RWPE2 (cell line): Measurements from ENCODE around the gene MMGT1.
"Not testable (repeated sequence)": the region's sequence is repeated elsewhere in the genome, so short reads cannot be mapped to it uniquely, and the experiment has no call there.

Source experiments
- ATAC-seq: fragments of 200-7000 bp; cut with Tn5 transposase; 3 replicates; pipeline ENCODE4 v1.9.1; 2021; ENCODE audit warnings: low read depth
- DNase-seq: peaks from one replicate; pipeline ENCODE4 v3.0.0-alpha.2; 2020; ENCODE audit warnings: low spot score
- H3K27ac ChIP-seq: fragments of 450-650 bp; 2 replicates; pipeline ENCODE4 v1.5.1; 2017; ENCODE audit warnings: mild to moderate bottlenecking; ENCODE audit not compliant: poor library complexity, severe bottlenecking
- H3K27me3 ChIP-seq: fragments of 250-450 bp; sonication (Bioruptor Pico); 2 replicates; pipeline ENCODE4 v1.5.1; 2021; ENCODE audit warnings: mild to moderate bottlenecking, moderate library complexity; ENCODE audit not compliant: insufficient read depth, poor library complexity, severe bottlenecking
- H3K36me3 ChIP-seq: fragments of 250-450 bp; sonication (Bioruptor Pico); 2 replicates; pipeline ENCODE4 v1.5.1; 2020; ENCODE audit warnings: low read depth, mild to moderate bottlenecking, moderate library complexity
- H3K4me1 ChIP-seq: fragments of 250-450 bp; sonication (Bioruptor Pico); 2 replicates; pipeline ENCODE4 v1.5.1; 2021; ENCODE audit warnings: mild to moderate bottlenecking, moderate library complexity; ENCODE audit not compliant: insufficient read depth, poor library complexity, severe bottlenecking
- H3K4me3 ChIP-seq: fragments of 250-450 bp; sonication (Bioruptor Pico); 2 replicates; pipeline ENCODE4 v1.5.1; 2021; ENCODE audit warnings: mild to moderate bottlenecking, moderate library complexity; ENCODE audit not compliant: severe bottlenecking
- H3K9me3 ChIP-seq: fragments of 250-450 bp; sonication (Bioruptor Pico); 2 replicates; pipeline ENCODE4 v1.5.1; 2021; ENCODE audit warnings: mild to moderate bottlenecking, moderate library complexity; ENCODE audit not compliant: severe bottlenecking
- TF ChIP-seq, protein P1 (sequence below): fragments of 450-650 bp; IDR thresholded peaks from one replicate; pipeline ENCODE4 v1.5.1; 2017; ENCODE audit warnings: mild to moderate bottlenecking, moderate library complexity; ENCODE audit not compliant: poor library complexity, severe bottlenecking

The MMGT1 gene

DNA sequence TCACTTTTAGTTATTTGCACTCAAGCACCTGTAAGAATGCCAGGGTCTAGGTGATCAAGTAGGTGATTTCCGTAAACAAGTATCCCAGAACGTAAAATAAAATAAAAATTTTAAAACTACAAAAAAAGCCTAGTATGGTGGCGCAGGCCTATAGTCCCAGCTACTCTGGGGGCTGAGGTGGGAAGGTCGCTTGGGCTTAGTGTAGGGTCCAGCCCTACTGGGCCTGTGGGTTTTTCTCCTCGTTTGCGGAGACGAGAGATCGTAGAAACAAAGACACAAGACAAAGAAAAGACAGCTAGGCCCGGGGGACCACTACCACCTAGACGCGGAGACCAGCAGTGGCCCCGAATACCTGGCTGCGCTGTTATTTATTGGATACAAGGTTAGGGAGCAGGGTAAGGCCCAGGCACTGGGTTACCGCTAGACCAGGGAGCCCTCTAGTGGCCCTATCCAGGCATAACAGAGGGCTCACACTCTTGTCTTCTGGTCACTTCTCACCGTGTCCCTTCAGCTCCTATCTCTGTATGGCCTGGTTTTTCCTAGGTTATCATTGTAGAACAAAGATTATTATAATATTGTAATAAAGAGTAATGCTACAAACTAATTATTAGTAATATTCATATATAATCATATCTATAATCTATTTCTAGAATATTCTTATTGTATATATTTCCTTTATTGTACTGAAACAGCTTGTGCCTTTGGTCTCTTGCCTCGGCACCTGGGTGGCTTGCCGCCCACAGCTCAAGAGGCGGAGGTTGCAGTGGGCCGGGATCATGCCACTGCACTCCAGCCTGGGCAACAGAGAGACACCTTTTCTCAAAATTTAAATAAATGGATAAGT, 41.9 kb downstream of the MMGT1 start:
- DNase-seq (no peak), ATAC-seq (peak; percentile 71; the same call in 2 of the 3 replicates)
- Histone ChIP-seq H3K27me3 (no peaks in the 10 kb centered on the region), H3K9me3 (no peaks in the 10 kb centered on the region), H3K4me3 (no peak overlapping the region), H3K36me3 (no peaks in the 10 kb centered on the region), H3K4me1 (no peaks in the 10 kb centered on the region), H3K27ac (no peak overlapping the region)
- TF ChIP-seq, protein P1, sequence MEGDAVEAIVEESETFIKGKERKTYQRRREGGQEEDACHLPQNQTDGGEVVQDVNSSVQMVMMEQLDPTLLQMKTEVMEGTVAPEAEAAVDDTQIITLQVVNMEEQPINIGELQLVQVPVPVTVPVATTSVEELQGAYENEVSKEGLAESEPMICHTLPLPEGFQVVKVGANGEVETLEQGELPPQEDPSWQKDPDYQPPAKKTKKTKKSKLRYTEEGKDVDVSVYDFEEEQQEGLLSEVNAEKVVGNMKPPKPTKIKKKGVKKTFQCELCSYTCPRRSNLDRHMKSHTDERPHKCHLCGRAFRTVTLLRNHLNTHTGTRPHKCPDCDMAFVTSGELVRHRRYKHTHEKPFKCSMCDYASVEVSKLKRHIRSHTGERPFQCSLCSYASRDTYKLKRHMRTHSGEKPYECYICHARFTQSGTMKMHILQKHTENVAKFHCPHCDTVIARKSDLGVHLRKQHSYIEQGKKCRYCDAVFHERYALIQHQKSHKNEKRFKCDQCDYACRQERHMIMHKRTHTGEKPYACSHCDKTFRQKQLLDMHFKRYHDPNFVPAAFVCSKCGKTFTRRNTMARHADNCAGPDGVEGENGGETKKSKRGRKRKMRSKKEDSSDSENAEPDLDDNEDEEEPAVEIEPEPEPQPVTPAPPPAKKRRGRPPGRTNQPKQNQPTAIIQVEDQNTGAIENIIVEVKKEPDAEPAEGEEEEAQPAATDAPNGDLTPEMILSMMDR: peak; percentile 68

DNA sequence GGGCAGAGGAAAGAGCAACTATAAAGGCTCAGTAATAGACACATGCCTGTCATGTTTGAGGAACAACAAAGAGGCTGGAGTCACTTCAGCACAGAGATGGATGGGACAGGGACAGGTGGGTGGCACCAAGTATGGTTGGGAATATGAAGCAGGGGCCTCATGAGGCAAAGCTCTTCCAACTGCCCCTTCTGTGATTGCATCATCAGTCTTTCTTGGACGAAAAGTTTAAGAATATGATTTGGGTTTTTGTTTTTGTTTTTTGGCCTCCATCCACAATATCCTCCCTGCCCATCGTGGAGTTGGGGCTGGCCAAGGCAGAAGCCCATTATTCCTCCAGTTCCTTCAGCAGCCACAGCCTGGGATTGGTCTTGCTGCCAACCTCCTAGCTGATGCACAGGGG, 45.9 kb downstream of the MMGT1 start:
- Histone ChIP-seq H3K27ac (no peak overlapping the region), H3K4me3 (no peak overlapping the region), H3K9me3 (no peaks in the 10 kb centered on the region), H3K4me1 (no peaks in the 10 kb centered on the region), H3K36me3 (no peaks in the 10 kb centered on the region), H3K27me3 (no peaks in the 10 kb centered on the region)
- TF ChIP-seq, protein P1: no peak
- DNase-seq: no peak
- no peak for ATAC-seq

DNA sequence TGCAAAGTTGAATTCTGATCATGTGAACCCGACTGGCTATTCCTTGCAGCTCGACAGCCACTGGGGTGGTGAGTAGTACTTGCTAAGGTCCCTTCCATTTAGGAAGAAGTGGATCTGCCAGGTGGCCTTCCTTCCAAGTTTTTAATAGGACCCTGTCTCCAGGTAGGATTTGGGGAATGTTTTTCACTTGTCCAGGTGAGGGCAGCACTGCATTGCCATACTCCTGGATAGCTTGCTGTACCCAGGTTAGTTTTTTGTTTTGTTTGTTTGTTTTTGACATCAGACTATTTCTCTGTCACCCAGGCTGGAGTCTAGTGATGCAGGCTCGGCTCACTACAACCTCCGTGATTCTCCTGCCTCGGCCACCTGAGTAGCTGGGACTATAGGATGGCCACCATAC, 50.4 kb downstream of the MMGT1 start:
- no peaks in the 10 kb centered on the region for H3K9me3 ChIP-seq
- ATAC-seq (no peak), DNase-seq (no peak)
- H3K4me1 ChIP-seq: no peaks in the 10 kb centered on the region
- TF ChIP-seq, protein P1: peak; percentile 42
- H3K4me3 ChIP-seq: no peak overlapping the region
- H3K27ac ChIP-seq: no peak overlapping the region
- H3K27me3 ChIP-seq: no peaks in the 10 kb centered on the region
- H3K36me3 ChIP-seq: no peaks in the 10 kb centered on the region

DNA sequence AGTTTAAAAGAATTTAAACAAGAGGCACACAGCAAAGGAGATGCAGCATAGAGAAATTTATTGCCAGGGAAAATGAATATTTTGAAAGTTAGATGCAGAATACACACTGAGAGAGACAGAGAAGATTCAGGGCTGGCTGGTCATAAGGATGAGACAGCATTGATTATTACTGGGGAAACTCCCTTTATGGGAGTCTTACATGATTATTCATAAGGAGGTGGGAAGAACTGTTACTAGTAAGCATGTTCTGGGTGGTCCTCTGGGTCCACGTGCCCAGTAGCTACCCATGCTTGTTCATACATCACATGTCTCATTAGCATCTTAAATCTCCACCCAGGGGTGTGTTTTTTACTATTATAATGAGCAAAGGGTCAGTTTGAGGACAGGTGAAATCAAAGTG, 53.3 kb downstream of the MMGT1 start:
- H3K36me3 ChIP-seq, H3K9me3 ChIP-seq, DNase-seq, H3K4me1 ChIP-seq, H3K4me3 ChIP-seq, ATAC-seq, H3K27me3 ChIP-seq, H3K27ac ChIP-seq: not testable (repeated sequence)

DNA sequence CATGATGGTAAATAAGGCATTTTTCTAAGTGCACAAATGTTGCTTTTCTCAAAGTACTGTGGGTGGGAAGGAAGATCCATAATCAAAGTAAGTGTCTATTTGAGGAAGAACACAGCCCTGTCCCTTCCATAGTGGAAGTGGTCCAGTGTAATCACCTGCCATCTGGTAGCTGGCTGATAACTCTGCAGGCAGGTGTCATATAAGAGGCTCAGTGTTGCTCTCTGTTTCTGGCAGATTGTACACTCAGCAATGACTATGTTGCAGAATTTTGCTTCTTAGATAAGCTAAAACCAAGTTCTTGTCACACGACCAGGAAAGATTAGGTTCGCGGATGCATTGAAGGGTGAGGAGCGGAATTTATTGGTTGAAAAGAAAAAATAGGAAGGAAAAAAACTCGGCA, 59.4 kb downstream of the MMGT1 start:
- Histone ChIP-seq H3K27ac (no peak overlapping the region), H3K36me3 (no peaks in the 10 kb centered on the region), H3K9me3 (no peaks in the 10 kb centered on the region), H3K27me3 (no peaks in the 10 kb centered on the region), H3K4me3 (no peak overlapping the region), H3K4me1 (no peaks in the 10 kb centered on the region)
- ATAC-seq: no peak
- no peak for DNase-seq
- TF ChIP-seq, protein P1: no peak
